Ovary (tissue), 9 donors: ENCODE data around the gene TRPC4. TPM values are rescaled to one million over a fixed set of nuclear protein-coding genes. Genes with fewer than 3 reads are reported as not detected.

Experiments
- DNase-seq, 5 donors: peaks; one replicate each; pipeline ENCODE4 v3.0.0-alpha.2; 2019 to 2020
- H3K27ac ChIP-seq, 2 donors: fragments of 200-600 bp; one replicate each; pipeline versions ENCODE4 v1.5.1 to v1.8.0; 2019 to 2022
- H3K27me3 ChIP-seq: fragments of 200-600 bp; one replicate; pipeline ENCODE4 v1.8.0; 2022
- H3K36me3 ChIP-seq: fragments of 200-600 bp; sonication (generic); one replicate; pipeline ENCODE4 v1.5.1; 2019
- H3K4me1 ChIP-seq: one replicate; pipeline ENCODE4 v1.8.1; 2013; ENCODE audit warnings: mild to moderate bottlenecking, moderate library complexity; ENCODE audit not compliant: insufficient read depth
- H3K4me3 ChIP-seq: fragments of 200-600 bp; sonication (generic); one replicate; pipeline ENCODE4 v1.5.1; 2017
- H3K9me3 ChIP-seq, 2 donors: fragments of 200-600 bp in 1 of 2; sonication (generic) in 1 of 2; one replicate each; pipeline versions ENCODE4 v1.5.1 to v1.8.1; 2013 to 2019; ENCODE audit warnings: mild to moderate bottlenecking in 1 of 2, moderate library complexity in 1 of 2
- CTCF ChIP-seq, 3 donors: fragments of 450-650 bp in 2 of 3; fragments of 200-600 bp in 1 of 3; IDR thresholded peaks; one replicate each; pipeline versions ENCODE4 v1.5.1 to v1.8.0; 2016 to 2022; ENCODE audit warnings: antibody characterized with exemption in 3 of 3, mild to moderate bottlenecking in 1 of 3
- EP300 ChIP-seq: sonication (generic); formaldehyde crosslinking; IDR thresholded peaks from one replicate; pipeline ENCODE4 v1.6.1; 2017; ENCODE audit warnings: antibody characterized with exemption
- POLR2A ChIP-seq: fragments of 450-650 bp; IDR thresholded peaks from one replicate; pipeline ENCODE4 v1.6.1; 2017; ENCODE audit warnings: antibody characterized with exemption, mild to moderate bottlenecking, moderate library complexity
- WGBS, 3 donors: extraction: QIAGEN DNeasy Blood & Tissue Kit in 1 of 3; methylation state at CpG; one replicate each; pipeline versions ENCODE4 v1.1.5 to v1.1.7; 2013 to 2017; 5-methylcytosine and 5-hydroxymethylcytosine counted together
- intact Hi-C, 4 donors: fragments of 100-400 bp; cut with DNase I; formaldehyde crosslinking; loops; one replicate each; pipeline versions ENCODE4 v1.11.0 to v1.15.1; 2022 to 2023
- polyA plus RNA-seq, 2 donors: library from polyadenylated mRNA; stranded (reverse); fragments of 200-250 nt in 1 of 2; fragments of 350-450 nt in 1 of 2; fragmentation: Illumina TruSeq in 1 of 2; extraction: RNeasy Lipid Tissue Mini Kit (QIAGEN cat#74804) in 1 of 2; gene quantifications; one replicate each; pipeline ENCODE4 v1.2.3, GENCODE V29; 2013 to 2014
- total RNA-seq, 7 donors: library from RNA; depleted of rRNA in 2 of 7; stranded (reverse); fragments of >200 nt in 2 of 7; fragmentation: NEBNext Ultra II Directional in 3 of 7; extraction: Animal tissue kit (Norgen Biotek cat#: 25700) in 3 of 7; gene quantifications; one replicate each; pipeline versions ENCODE4 v1.1.0 to v1.2.4, GENCODE V29; 2016 to 2023
- donor health status: DM: no; HTN: no; CAD: no; lungs with moderate emphysema.
- donor health status: DM: no; HTN: no; CAD: no.
- donor health status: Bipolar disorder and iron deficiency.
- donor health status: DM: yes; HTN: yes; CAD: no.
- donor health status: DM: no; HTN: no; CAD: no.
- donor health status: DM: yes; HTN: yes; CAD: no.

The TRPC4 gene
- total and polyA plus RNA-seq, 9 donors: 1.4 to 5.5 (median 3.6) TPM

GRCh38 chr13:37662624-37663023 is 206.9 kb downstream of the TRPC4 start:
- no peak overlapping the region for H3K4me3 ChIP-seq
- no peak overlapping the region for H3K27ac ChIP-seq
- TF ChIP-seq POLR2A: no peak
- TF ChIP-seq EP300: no peak
- no peak for TF ChIP-seq CTCF (IDR thresholded peaks at IDR 0.05)
- H3K9me3 ChIP-seq: no peaks in the 10 kb centered on the region
- intact Hi-C loops: no loop called here
- no peak for DNase-seq
- no peaks in the 10 kb centered on the region for H3K4me1 ChIP-seq
- no peaks in the 10 kb centered on the region for H3K36me3 ChIP-seq
- H3K27me3 ChIP-seq: no peaks in the 10 kb centered on the region
- WGBS, 3 donors: 61 to 72% (median 71%) methylated on average over 3 of the region's 3 CpGs

- no peaks in the 10 kb centered on the region for H3K36me3 ChIP-seq
- intact Hi-C loops: no loop called here
- H3K27ac ChIP-seq: no peak overlapping the region
- H3K4me3 ChIP-seq: no peak overlapping the region
- no peaks in the 10 kb centered on the region for H3K4me1 ChIP-seq
- TF ChIP-seq CTCF (IDR thresholded peaks at IDR 0.05) (no peak), POLR2A (no peak)
- no peaks in the 10 kb centered on the region for H3K9me3 ChIP-seq
- no peak for DNase-seq
- H3K27me3 ChIP-seq: no peaks in the 10 kb centered on the region
- WGBS, 3 donors: 88 to 96% (median 91%) methylated on average over 1 of the region's 1 CpG
Measured at GRCh38 chr13:37657956-37658355, 211.6 kb downstream of the TRPC4 start.

- H3K27me3 ChIP-seq: no peaks in the 10 kb centered on the region
- no peak overlapping the region for H3K4me3 ChIP-seq
- H3K9me3 ChIP-seq: no peaks in the 10 kb centered on the region
- H3K4me1 ChIP-seq: no peaks in the 10 kb centered on the region
- no peak for DNase-seq
- TF ChIP-seq POLR2A (no peak), CTCF (IDR thresholded peaks at IDR 0.05) (no peak), EP300 (no peak)
- H3K36me3 ChIP-seq: no peaks in the 10 kb centered on the region
- no peak overlapping the region for H3K27ac ChIP-seq
- 80 to 87% (median 82%) methylated on average over 2 of the region's 2 CpGs for WGBS, 3 donors
- intact Hi-C loops: no loop called here
Measured at GRCh38 chr13:37657134-37657533, 212.4 kb downstream of the TRPC4 start.

GRCh38 chr13:37656247-37656940 is 213.2 kb downstream of the TRPC4 start:
- no peak for DNase-seq
- WGBS, 3 donors: 79 to 84% (median 79%) methylated on average over 7 of the region's 7 CpGs
- H3K4me3 ChIP-seq: no peak overlapping the region
- H3K27ac ChIP-seq: no peak overlapping the region
- H3K27me3 ChIP-seq: no peaks in the 10 kb centered on the region
- H3K4me1 ChIP-seq: no peaks in the 10 kb centered on the region
- intact Hi-C loops: no loop called here
- no peaks in the 10 kb centered on the region for H3K36me3 ChIP-seq
- no peaks in the 10 kb centered on the region for H3K9me3 ChIP-seq
- no peak for TF ChIP-seq POLR2A
- TF ChIP-seq CTCF (IDR thresholded peaks at IDR 0.05): no peak
- no peak for TF ChIP-seq EP300
